Germinal center (tissue), 1 donor: ENCODE data around the gene IL36G.

Experiments
- DNase-seq: peaks from one replicate; pipeline ENCODE4 v3.0.0; 2012; ENCODE audit warnings: mixed read lengths, low spot score

The IL36G gene

DNA sequence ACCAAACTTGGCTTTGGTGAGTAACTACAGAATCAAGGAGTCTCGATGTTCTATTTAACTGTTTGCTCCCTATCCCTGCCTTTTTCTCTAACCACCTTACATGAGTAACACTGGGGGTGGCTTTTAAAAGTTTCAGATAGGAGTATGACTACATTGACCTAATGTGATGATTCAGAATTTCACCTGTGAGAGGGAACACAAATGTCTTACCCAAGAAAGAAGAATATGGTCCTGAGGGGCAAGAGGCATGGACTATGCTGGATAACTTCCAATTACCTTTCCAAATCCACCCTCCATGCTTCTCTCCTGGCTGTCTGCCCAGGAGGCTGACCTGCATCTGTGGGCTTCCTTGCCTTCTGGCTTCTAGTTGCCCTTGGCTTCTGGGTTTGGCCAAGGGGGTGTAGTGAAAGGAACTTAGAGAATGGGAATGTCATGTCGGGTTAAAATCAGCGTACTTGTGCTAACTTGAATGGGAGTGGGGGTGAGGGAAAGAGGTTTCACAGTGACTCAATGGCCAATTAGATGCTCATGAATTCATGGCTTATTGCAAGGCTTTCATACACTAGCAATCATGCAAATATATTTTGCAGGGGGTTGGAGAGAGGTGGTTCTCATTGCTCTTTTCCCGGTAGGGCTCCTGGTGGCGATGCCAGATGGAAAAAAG is 5.3 kb upstream of the IL36G start:
- DNase-seq, result no peak

DNA sequence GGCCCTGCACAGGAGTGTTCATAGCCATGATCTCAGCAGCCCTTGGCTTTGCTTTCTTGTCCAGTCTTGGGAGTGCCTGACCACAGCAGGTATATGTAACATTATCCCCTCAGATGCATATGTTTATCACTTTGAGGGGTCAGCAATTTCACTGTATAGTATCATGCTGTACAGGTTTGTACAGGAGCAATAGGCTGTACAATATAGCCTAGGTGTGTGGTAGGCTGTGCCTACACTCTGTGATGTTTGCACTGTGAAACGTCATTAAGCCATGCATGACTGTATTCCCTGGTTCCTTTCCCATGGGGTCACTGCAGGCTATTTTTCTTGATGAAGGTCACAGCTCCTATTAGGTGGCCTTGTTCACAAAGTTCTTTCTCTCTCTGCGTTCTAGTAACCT is 4.7 kb upstream of the IL36G start:
- DNase-seq, result no peak

DNA sequence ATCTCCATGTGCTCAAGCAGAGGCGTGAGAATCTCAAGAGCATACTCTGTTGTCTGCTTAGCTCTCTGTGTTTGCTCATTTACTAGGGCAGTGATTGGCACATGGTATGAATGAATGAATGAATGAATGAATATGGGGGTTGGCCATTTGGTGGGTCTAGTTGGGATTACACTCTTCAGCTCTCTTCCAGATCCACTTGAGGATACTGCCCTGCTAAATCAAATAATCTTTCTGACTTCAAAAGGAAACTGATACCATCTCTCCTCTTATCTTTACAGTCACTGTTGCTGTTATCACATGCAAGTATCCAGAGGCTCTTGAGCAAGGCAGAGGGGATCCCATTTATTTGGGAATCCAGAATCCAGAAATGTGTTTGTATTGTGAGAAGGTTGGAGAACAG is 1.9 kb downstream of the IL36G start:
- DNase-seq, result no peak

DNA sequence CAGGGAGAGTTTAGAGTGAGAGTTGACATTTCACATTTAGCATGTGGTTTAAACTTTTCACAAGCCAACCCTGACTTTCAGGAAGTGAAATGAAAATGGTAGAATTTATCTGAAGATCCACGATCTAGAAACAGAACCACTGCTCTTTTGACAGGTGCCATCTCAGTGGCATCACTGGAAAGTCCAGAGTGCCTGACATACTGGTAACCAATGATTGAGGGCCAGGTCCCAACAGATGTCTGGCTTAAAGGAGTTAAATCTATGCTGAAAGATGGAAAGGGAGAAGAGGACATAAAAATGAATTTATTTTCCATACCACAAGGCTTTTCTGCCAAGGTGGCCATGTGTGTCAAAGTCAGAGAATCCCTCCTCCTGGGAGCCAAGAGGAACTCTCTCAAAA is 2.7 kb downstream of the IL36G start:
- DNase-seq, result no peak

DNA sequence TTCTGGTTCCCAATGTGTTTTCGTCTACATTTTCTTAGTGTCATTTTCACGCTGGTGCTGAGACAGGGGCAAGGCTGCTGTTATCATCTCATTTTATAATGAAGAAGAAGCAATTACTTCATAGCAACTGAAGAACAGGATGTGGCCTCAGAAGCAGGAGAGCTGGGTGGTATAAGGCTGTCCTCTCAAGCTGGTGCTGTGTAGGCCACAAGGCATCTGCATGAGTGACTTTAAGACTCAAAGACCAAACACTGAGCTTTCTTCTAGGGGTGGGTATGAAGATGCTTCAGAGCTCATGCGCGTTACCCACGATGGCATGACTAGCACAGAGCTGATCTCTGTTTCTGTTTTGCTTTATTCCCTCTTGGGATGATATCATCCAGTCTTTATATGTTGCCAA is 7.3 kb downstream of the IL36G start:
- DNase-seq, result no peak

DNA sequence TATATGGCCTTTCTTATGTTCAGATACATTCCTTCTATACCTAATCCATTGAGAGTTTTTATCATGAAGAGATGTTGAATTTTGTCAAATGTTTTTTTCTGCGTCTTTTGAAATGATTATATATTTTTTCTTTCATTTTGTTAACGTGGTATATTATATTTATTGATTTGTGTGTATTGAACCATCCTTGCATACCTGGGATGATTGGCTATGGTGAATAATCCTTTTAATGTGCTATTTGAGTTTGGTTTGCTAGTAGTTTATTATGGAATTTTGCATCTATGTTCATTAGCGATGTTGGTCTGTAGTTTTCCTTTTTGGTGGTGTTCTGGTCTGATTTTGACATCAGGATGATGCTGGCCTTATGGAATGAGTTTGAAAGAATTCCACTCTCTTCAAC is 11.8 kb downstream of the IL36G start:
- no peak for DNase-seq

DNA sequence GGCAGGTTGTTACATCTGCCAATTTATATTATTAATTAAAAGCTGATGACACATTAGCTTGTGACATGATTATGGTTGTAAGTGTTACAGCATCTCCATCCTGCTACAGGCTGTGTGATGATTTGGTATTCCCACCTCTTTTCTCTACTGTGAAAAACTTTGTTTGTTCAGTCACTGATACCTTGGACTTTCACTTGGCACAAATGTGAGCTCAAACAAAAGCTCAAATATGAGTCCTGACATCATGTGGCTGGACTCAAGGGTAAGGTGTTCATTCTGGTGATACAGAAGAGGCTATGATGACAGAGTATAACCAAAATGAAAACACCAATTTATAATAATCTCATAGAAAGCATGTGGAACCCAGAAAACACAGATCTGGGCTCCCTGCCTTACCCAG is 16.0 kb downstream of the IL36G start:
- DNase-seq, result no peak

DNA sequence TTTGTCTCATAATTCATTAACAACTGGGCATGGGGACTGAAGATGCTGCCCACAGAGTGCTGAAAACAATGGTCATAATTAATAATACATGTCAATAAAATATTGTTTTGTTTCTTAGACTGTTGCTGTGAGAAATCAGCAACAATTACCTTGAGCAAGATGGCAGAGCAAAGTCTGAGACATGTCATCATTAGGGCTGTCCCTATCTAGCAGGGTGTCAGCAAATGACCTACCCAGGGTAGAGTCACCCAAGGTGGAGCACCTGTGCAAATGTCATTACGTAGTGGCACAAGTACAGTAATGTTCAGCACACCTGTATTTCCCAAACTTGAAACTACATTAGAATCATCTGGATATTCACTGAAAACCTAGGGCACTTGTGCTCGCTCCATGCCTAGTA is 16.8 kb downstream of the IL36G start:
- no peak for DNase-seq

DNA sequence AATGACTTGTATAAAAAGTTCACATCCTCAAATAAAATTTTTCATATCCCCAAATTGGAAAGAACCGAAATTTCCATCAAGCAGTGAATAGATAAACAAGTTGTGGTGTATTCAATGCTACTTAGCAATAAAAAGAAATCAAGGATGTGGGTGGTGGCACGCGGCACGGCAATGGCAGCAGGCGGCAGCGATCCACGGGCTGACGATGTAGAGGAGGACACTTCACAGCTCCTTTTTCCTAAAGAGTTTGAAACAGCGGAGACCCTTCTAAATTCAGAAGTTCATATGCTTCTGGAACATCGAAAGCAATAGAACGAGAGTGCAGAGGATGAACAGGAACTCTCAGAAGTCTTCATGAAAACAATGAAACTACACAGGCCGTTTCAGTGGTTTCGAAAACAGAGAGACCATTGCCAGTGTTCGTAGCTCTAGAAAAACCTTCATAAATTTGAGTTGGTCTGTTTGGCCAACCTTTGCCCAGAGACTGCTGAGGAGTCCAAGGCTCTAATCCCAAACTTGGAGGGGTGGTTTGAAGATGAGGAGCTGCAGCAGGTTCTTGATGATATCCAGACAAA is 17.6 kb downstream of the IL36G start:
- no peak for DNase-seq

DNA sequence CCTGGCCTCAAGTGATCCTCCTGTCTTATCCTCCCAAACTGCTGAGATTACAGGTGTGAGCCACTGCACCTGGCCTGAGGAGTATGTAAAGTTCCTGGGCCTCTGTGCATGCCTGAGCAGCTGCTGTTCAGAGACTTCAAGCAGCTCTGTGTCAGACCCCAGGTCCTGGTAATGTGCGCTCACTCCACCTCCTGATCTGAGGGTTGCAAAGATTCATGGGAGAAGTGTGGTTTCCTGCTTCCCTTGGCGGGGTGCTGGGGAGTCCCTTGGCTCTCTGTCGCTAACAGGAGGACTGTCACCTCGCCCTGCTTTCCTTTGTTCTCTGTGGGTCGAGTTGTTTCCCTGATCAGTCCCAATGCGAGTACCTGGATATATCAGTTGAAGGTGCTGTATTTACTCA is 18.8 kb downstream of the IL36G start:
- DNase-seq, result no peak

DNA sequence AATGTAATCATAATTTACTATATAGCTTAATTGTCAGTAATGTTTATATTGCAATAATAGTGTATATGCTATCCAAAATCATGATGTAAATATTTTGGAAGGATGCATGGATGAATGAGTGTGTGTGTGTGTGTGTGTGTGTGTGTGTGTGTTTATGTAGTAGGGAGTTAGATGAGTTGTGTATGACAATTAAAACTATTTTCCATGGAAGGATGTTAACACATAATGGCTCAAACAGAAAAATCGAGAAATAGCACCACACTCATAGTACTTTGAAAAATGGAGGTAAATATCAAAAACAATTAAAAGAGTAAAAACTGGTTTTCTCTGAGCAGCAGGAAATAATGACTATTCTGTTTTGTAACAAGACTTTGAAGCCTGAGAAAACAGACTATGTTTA is 19.3 kb downstream of the IL36G start:
- DNase-seq, result no peak

DNA sequence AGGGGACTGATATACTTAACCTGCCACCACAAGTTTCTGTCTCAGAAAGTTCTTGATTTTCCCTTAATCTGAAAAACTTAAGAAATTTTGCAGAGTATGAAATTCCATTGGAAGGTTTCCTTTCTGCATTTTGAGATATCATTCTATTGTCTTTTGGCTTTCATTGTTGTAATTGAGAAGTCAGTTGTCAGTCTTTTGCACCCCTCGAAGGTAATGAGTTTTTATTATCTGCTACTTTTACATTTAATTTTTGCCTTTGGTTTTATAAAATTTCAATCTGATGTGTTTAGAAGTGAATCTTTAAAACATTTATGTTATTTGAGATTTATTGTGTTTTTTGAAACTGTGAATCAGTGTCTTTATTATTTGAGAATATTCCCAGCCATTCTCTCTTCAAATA is 22.6 kb downstream of the IL36G start:
- no peak for DNase-seq

DNA sequence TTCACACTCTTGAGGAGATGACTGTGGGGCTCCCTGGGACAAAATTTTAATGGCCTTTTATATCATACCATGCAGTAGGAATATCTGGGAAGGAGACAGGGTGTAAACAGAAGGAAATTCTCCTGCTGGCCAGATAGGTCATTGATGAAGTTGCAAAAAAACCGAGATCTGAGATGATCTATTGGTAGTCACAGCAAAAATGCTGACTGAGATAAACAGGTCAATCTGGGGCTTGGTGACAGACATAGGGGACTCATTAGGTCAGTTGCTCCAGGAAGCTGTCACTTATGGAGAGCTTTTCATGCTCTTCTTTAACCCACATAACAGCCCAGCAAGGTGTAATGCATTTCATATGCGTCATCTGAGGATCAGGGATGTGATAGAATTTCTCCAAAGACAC is 24.9 kb downstream of the IL36G start:
- DNase-seq, result no peak

DNA sequence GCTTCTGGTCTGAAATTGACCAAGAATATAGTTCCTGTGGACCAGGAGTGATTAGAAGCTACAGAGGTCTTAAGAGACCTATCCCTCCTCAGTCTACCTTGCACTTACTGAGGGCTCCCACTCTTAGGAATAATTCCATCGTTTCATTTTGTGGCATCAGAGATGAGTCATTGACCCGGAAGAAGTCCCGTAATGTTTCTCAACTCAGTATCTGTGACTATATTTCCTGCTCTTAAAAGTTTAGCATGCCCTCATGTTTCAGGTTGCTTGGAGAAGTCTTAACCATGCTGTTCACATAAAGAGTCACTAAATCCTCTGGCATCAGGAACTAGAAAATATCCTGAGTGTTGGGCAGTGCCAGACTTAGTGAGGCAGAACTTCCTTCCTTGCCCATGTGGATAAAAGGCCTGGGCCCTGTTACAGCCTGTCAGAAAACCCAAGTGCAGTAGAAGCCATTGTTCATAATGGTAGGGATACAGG is 27.3 kb downstream of the IL36G start, which contains the start of gene IL36A:
TSS of gene IL36A (plus strand) at position 430 of the 480 bp plus-strand sequence. CDS start 413 bp downstream, outside the sequence.
- no peak for DNase-seq

DNA sequence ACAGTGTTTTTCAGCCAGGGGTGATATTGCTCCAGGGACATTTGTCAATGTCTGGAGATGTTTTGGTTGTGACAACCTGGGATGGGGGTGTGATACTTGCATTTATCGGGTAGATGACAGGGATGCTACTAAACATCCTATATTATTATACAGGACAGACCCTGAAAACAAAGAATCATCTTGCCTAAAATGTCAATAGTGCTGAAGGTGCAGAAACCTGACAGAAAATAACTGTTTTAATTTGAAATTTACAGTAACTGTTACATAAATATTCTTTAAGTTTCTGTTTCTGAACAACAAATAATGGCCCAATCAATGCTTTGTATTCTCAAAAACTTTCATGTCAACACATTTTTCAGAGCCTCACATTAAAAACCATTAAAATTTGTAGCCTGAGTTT is 29.4 kb downstream of the IL36G start:
- no peak for DNase-seq

DNA sequence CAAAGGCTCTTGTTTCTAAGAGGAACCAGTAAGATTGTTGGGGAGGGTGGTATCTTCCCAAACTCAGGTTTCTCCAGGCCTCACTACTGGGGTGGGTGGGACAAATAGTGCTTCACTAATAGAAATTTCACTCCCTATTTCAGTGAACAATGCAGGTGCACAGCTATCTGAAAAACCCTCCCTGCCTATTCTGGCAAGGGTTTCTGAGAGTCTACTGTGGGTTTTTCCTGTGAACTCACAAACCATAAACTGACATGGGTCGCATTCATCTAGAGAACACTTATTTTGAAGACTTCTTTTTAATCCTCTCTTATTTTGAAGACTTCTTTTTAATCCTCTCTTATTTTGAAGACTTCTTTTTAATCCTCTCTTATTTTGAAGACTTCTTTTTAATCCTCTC is 31.8 kb downstream of the IL36G start:
- no peak for DNase-seq

DNA sequence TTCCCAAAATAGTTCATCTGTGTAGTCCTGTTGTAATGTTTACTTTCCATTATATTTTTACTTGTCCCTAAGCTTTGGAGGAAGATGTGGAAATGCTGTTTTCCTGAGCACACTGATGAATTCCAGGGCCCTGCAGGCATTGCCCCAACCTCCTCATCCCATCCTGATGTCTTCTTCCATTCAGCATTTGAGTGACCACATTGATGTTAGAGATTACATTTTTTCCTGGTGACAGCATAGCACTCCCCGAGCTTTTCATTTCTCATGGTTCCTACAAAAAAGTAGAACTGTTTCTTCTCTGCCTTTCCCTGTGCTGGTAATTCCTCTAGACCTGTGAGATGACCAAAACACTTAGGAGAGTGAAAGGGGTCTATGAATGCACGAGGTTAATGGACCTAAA is 32.3 kb downstream of the IL36G start:
- no peak for DNase-seq

DNA sequence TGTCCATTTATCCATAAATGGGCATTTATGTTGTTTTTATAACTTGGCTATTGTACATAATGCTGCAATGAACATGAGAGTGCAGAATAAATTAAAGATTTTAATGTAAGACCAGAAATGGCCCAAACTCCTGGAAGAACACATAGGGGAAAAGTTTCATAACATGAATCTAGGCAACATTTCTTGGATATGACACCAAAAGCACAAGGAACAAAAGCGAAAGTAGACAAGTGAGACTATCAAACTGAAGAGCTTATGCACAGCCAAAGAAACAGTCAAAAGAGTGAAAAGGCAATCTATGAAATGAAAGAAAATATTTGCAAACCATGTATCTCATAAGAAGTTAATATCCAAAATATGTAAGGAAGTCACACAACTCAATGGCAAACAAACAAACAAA is 33.3 kb downstream of the IL36G start:
- no peak for DNase-seq

DNA sequence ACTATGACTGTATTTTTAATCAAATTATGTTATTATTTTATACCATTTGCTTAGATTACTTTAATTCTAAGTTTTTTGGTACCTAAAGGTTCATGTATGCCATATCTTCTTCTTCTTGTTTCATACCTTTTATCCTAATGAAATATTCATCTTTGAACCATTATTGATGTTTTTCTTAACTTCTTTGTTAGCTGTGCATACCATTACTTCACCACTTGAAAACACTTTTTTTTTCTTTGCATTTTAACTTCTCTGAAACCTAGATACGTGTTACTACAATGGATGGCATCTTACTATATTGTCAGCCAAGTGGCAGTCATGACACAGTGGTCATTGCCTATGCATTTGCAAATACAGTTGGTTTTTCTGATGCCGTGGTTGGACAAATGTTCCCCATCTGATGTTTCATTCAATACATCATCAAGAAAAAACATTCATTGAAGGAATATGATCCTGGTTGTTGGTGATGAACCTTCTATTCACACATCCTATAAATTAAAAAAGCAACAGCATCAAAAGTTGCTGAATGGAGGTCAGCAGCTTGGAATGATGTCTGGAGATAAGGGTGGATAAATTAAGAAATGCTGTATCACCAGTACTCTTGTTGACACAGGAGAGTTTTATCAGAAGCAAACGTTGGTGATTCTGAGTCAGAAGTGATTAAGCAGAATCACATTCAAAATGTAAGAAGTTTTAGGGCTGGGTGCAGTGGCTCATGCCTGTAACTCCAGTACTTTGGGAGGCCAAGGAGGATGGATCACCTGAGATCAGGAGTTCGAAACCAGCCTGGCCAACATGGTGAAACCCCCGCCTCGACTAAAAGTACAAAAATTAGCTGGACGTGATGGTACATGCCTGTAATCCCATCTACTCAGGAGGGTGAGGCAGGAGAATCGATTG is 34.9 kb downstream of the IL36G start:
- DNase-seq, result no peak

DNA sequence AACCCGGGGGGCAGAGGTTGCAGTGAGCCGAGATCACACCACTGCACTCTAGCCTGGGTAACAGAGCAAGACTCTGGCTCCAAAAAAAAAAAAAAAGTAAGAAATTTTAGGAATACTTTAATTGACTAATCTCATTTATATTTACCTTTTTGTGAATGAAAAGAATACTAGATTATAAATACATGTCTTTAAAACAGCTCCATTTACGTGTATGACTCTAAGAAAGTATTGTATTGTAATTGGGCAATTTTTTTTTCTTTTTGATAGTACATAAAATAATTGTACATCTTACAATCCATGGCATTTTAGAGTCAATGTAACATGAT is 35.5 kb downstream of the IL36G start:
- no peak for DNase-seq

DNA sequence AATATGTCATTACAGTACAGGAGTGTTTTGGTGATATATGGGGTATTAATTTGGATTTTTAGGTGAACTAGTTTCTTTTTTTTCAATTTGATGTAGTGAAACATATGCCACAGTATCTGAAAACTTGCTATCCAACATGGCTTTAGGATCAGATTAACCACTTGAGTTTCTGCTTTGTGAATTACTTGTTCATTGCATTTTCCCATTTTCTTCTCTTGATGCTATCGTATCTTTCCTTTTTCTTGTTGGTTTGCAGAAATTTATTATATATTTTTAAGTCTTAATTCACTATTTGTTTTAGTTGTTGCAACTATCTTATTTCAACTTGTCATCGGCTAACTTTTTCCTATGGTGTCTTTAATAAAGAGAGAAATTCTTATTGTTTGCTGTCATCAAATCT is 36.3 kb downstream of the IL36G start:
- DNase-seq, result no peak

DNA sequence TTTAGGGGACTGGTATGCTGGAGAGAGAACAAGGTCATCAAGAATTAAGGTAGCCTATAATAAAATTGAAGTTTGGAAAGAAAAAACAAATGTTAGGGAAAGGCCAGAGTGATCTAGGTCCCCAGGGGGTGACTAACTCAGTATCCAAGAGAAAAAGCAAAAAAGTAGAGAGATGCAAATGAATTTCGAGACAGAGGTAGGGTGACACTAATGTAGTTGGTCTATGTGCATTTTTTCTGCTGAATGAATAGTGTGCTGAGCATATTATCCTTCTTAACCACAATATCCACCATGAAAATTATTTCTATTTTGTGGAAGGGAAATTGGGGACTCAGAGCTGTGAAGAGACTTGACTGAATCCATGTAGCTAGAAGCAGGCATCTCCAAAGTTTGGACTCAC is 37.2 kb downstream of the IL36G start:
- DNase-seq, result no peak

DNA sequence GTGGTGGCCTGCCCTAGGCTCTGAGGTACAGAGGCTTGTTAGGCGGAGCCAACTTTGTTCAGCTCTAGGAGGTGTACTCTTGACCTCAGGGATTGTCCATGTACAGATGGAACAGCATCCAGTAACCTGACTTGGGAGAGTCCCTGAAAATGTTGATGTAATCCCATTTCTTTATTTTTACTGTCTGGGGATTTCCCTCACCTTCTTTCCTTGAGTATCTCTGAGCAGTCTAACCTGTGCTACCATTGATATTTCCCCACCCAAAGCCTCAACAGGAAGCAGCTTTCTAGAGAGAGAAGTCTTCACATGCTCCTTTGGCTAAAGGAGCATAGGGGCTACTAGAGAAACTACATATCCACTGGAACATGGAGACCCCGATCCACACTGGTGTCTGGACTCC is 37.8 kb downstream of the IL36G start:
- DNase-seq, result no peak
